SU-DHL-6 (cell line): ENCODE measurements around the gene TBX18.

Source experiments
- CTCF ChIP-seq: fragments of 200-600 bp; sonication (generic); IDR thresholded peaks from one replicate; pipeline ENCODE4 v1.5.1; 2017; ENCODE audit warnings: antibody characterized with exemption, mild to moderate bottlenecking, low read length, moderate library complexity; ENCODE audit not compliant: insufficient read depth, poor library complexity, severe bottlenecking
- EZH2phosphoT487 ChIP-seq: fragments of 200-600 bp; sonication (generic), shearing (Covaris generic); conservative IDR thresholded peaks from 2 replicates; pipeline ENCODE4 v1.6.1; 2018; ENCODE audit warnings: mild to moderate bottlenecking, antibody characterized with exemption, low read length, moderate library complexity, mixed read lengths

- TF ChIP-seq CTCF (no peak), EZH2phosphoT487 (no peak)
Measured at GRCh38 chr6:84772428-84773132, 8.2 kb upstream of the TBX18 start.
